Astrocyte of the cerebellum (primary cell): ENCODE data around the gene DDX31.

Experiments used
- DNase-seq: peaks from one replicate; pipeline ENCODE4 v3.0.0-alpha.2; 2011; ENCODE audit warnings: low read depth
- H3K4me3 ChIP-seq: 2 replicates; pipeline ENCODE4 v1.5.1; 2011; ENCODE audit warnings: mild to moderate bottlenecking, low read depth, low read length, moderate library complexity
- in situ Hi-C: cut with HindIII; loops from 2 replicates; pipeline ENCODE4 v1.10.0; 2017; ENCODE audit warnings: low sequenced_read_pairs
- TF ChIP-seq, protein P1 (sequence below): IDR thresholded peaks from 2 replicates; pipeline ENCODE4 v1.5.1; 2012; ENCODE audit warnings: low read length, low read depth, moderate library complexity, mild to moderate bottlenecking; ENCODE audit errors: missing control alignments

The DDX31 gene

DNA sequence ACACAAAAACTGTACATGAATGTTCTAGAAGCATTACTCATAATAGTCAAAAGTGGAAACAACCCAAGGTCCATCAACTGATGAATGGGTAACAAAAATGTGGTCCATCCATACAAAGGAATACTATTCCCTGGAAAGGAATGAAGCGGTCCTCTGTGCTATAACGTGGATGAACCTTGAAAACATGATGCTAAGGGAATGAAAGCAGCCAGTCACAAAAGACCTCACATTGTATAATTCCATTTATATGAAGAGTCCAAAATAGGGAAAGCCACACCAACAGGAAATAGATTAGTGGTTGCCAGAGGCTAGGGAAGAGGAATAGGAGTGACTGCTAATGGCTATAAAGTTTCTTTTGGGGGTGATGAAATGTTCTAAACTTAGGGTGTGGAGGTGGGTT, 110.1 kb downstream of the DDX31 start:
- TF ChIP-seq, protein P1, sequence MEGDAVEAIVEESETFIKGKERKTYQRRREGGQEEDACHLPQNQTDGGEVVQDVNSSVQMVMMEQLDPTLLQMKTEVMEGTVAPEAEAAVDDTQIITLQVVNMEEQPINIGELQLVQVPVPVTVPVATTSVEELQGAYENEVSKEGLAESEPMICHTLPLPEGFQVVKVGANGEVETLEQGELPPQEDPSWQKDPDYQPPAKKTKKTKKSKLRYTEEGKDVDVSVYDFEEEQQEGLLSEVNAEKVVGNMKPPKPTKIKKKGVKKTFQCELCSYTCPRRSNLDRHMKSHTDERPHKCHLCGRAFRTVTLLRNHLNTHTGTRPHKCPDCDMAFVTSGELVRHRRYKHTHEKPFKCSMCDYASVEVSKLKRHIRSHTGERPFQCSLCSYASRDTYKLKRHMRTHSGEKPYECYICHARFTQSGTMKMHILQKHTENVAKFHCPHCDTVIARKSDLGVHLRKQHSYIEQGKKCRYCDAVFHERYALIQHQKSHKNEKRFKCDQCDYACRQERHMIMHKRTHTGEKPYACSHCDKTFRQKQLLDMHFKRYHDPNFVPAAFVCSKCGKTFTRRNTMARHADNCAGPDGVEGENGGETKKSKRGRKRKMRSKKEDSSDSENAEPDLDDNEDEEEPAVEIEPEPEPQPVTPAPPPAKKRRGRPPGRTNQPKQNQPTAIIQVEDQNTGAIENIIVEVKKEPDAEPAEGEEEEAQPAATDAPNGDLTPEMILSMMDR, result no peak
- in situ Hi-C loops, result no loop called here
- DNase-seq, result no peak
- H3K4me3 ChIP-seq, result no peak overlapping the region

DNA sequence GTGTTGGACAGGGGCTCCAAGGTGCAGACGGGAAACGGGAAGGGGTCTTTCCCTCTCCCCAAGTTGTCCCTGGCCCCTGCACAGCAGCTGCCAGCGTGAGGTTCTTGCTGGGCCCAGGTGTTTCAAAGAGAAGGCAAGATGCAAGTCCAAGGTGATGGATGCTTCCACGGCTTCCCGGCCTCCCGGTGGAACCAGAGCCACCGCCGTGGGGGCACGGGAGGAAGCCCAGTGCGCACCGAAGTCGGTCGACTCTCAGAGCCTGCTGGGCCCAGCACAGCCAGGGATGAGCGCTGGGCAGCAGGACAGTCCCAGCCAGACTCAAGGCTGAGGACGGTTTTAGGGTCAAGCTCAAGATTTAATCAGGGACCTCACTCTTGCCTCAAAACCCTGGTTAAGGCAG, 112.6 kb downstream of the DDX31 start:
- in situ Hi-C loops, result no loop called here
- no peak for DNase-seq
- no peak overlapping the region for H3K4me3 ChIP-seq
- TF ChIP-seq, protein P1, result no peak

DNA sequence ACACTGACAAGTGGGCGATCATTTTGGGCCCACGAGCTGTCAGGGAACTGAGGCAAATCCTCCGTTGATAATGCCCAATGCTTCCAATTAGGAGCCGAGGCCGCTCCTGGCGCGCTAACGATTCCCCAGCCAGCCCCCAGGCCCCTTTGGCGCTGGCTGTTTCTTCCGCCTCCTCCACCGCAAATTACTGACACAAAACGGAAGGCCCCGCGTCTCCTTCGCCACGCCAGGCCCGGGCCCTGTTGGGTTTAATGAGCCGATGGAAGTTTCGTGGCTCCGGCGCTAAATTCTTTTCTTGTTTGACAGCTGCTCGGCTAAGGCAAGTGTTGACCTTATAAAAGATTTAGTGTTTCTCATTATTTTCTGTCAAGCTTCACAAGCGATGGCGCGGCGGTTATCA, 113.1 kb downstream of the DDX31 start:
- no peak for DNase-seq
- TF ChIP-seq, protein P1, result no peak
- no peak overlapping the region for H3K4me3 ChIP-seq
- in situ Hi-C loops, result no loop called here

DNA sequence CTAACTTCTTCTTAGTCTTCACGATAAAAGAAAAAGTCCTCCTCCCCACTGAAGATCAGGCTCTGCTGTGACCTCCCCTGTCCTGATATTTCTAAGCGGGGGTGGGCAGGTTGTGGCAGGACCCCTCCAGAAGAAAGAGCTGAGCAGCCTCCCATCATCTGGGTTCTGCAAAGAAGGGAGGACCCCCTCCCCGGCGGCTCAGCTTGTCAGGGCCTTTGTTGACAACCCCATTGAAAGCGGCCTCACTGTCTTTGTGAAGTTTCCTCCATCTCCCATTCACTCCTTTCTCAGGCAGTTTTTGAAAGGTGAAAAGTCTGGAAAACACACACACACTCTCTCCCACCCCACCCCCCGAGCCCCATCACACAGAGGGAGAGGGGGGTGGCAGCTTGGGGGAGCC, 113.5 kb downstream of the DDX31 start:
- in situ Hi-C loops, result no loop called here
- DNase-seq, result no peak
- TF ChIP-seq, protein P1, result no peak
- no peak overlapping the region for H3K4me3 ChIP-seq

DNA sequence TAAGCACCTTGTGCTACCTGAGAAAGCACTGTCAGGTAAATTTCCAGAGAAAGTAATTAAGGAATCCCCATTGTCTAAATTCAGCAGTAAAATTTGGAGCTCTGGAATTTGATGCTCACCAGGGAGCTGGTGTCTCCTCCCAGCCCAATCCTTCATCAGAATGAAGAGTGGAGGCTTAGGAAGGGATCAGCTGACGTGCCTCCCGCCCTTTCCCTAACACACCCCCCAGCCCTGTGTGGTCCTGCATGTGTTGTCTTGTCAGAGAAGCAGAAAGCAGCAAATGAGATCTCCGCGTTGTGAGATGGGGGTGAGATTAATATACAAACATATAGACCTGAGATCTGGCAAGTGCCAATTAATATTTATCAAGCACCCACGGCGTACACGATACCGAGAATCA, 114.3 kb downstream of the DDX31 start:
- DNase-seq, result no peak
- no peak overlapping the region for H3K4me3 ChIP-seq
- TF ChIP-seq, protein P1, result no peak
- in situ Hi-C loops, result no loop called here

DNA sequence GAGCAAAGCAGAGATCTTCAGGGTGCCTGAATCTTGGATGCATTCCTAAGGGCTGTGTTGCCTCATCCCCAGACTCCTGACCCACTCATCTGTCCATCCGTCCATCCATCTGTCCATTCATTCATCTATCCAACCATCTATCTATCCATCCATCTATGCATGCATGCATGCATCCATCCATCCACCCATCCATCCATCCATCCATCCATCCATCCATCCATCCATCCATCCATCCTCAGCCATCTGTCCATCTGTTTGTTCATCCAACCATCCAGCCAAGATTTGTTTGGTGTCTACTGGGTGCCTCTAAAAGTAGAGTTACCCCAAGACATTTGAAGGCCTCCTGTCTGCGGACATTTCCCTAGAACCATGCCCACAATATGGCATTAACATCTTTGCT, 115.0 kb downstream of the DDX31 start:
- H3K4me3 ChIP-seq, result no peak overlapping the region
- in situ Hi-C loops, result loop anchor here (5.0 kb wide), 1 partner anchor 72 kb away; no protein-coding TSS in a partner anchor
- no peak for DNase-seq
- TF ChIP-seq, protein P1, result no peak

DNA sequence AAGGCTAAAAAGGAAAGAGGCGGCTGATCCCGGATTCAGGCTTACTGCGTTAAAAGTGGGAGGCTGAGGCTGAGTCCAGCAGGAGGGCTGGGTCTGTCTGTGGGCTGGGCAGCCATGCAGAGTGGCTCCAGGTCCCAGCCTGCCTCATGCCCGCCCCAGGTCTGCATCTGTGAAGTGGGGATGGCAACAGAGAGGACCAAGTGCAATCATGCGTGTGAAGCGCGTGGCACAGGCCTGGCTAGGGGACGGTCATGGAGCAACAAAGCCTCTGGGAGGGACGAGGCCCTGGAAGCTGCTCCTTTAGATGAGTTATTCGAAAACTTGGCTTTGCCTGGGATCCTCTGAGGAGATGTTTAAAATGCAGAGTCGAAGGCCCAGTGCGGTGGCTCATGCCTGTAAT, 117.7 kb downstream of the DDX31 start:
- in situ Hi-C loops, result loop anchor here (5.0 kb wide), 1 partner anchor 70 kb away; no protein-coding TSS in a partner anchor
- no peak for DNase-seq
- no peak overlapping the region for H3K4me3 ChIP-seq
- TF ChIP-seq, protein P1, result no peak
